Activated CD4-positive, alpha-beta memory T cell treated with anti-CD3 and anti-CD28 coated beads for 36 hours (primary cell): ENCODE data around the gene URI1. TPM values are rescaled to one million over a fixed set of nuclear protein-coding genes. Genes with fewer than 3 reads are reported as not detected.
A peak's percentile ranks its signal among the peaks of the same experiment; 100 is the strongest.

Experiments used
- CTCF ChIA-PET: fragments of 350-600 bp; sonication (Branson Sonifier 250); formaldehyde crosslinking; loops from one replicate; lab custom pipeline; 2021; ENCODE audit warnings: antibody characterized with exemption, inconsistent platforms; lab: Charles Lee
- POLR2A ChIA-PET: fragments of 350-600 bp; sonication (Branson Sonifier 250); formaldehyde crosslinking; loops from one replicate; lab custom pipeline; 2021; ENCODE audit warnings: antibody characterized with exemption; lab: Charles Lee
- DNase-seq: peaks from one replicate; pipeline ENCODE4 v3.0.0-alpha.2; 2020
- H3K27ac Mint-ChIP-seq: one replicate; pipeline ENCODE4 v1.8.0; 2021; ENCODE audit warnings: mixed read lengths
- H3K27me3 Mint-ChIP-seq: one replicate; pipeline ENCODE4 v1.8.0; 2021; ENCODE audit warnings: mixed read lengths
- H3K36me3 Mint-ChIP-seq: one replicate; pipeline ENCODE4 v1.8.0; 2021; ENCODE audit warnings: mixed read lengths
- H3K4me1 Mint-ChIP-seq: one replicate; pipeline ENCODE4 v1.8.0; 2021; ENCODE audit warnings: low read depth, mixed read lengths
- H3K4me3 Mint-ChIP-seq: one replicate; pipeline ENCODE4 v1.8.0; 2021; ENCODE audit warnings: mild to moderate bottlenecking, mixed read lengths
- H3K9me3 Mint-ChIP-seq: one replicate; pipeline ENCODE4 v1.8.0; 2021; ENCODE audit warnings: mixed read lengths
- intact Hi-C: fragments of 100-400 bp; cut with micrococcal nuclease; formaldehyde crosslinking; loops from one replicate; pipeline ENCODE4 v1.15.1; 2023
- total RNA-seq, 2 experiments: library from RNA; stranded (reverse); gene quantifications; one replicate each; pipeline ENCODE4 v1.2.3, GENCODE V29; 2021

Gene URI1
- total RNA-seq, 2 experiments from 2014 or later = 66.9 to 68.5 TPM

GRCh38 chr19:29926031-29926430 lies 16.0 kb upstream of the URI1 start:
- no peak overlapping the region for H3K27ac Mint-ChIP-seq
- DNase-seq = no peak
- no peaks in the 10 kb centered on the region for H3K9me3 Mint-ChIP-seq
- H3K4me3 Mint-ChIP-seq = no peak overlapping the region
- H3K27me3 Mint-ChIP-seq = no peaks in the 10 kb centered on the region
- intact Hi-C loops = no loop called here
- H3K4me1 Mint-ChIP-seq = peaks cover 2% of the 10 kb centered on the region
- CTCF ChIA-PET = no interaction called here
- POLR2A ChIA-PET = no interaction called here
- H3K36me3 Mint-ChIP-seq = no peaks in the 10 kb centered on the region

DNA sequence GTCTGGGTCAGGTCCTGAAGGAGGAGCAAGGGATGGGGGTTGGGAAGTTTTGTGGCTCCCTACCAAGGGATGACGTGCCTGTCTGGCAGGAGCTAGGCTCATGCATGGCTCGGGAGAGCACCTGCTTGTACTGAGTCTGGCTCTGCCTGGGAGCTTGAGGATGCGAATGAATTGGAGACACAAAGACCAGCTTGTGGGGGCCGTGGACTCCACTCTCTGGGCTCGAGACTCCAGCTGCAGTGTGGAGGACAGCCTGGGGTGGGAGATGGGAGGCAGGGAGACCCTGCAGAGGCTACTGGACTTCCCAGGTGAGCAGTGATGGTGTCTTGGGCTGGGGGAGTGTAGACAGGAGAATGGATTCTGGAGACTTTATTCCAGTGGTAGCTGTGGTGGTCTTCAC lies 15.2 kb upstream of the URI1 start:
- Mint-ChIP-seq H3K9me3 (no peaks in the 10 kb centered on the region), H3K4me1 (peaks cover 2% of the 10 kb centered on the region), H3K36me3 (no peaks in the 10 kb centered on the region), H3K27ac (no peak overlapping the region), H3K27me3 (no peaks in the 10 kb centered on the region), H3K4me3 (no peak overlapping the region)
- CTCF ChIA-PET = no interaction called here
- intact Hi-C loops = no loop called here
- DNase-seq = no peak
- POLR2A ChIA-PET = no interaction called here

DNA sequence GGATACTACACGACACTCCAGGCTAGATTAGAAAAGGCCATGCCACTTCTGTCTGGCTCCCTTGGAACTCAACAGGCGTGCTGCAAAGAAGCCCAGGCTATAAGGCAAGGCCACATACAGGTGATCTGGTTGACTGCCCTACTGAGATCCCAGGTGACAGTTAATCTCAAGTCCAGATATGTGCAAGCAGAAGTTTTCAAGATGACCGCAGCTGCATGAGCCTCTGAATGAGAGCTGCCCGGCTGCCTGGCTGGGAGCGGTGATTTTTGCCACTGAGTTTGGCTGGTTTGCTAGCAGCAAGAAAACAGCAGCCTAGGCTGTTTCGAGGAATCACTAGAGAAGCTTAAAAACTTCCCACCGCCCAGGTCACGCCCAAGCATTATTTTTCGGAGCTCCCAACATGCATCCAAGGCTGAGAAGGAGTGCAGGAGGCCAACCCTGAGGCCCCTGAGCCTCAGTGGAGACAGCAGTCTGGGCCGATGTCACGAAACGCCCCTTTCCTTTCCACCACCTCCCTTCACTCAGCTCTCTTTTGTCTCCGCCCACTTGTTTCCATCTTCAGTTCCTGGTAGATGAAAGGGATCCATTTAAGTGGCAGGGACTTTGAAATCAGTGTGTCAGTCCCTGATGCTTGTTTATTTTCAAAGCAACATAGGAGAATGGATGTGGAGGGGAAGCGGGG lies 14.0 kb upstream of the URI1 start:
- no peaks in the 10 kb centered on the region for H3K36me3 Mint-ChIP-seq
- H3K27me3 Mint-ChIP-seq = no peaks in the 10 kb centered on the region
- no peak overlapping the region for H3K27ac Mint-ChIP-seq
- intact Hi-C loops = no loop called here
- H3K4me3 Mint-ChIP-seq = no peak overlapping the region
- no peaks in the 10 kb centered on the region for H3K9me3 Mint-ChIP-seq
- DNase-seq = no peak
- peaks cover 2% of the 10 kb centered on the region for H3K4me1 Mint-ChIP-seq
- POLR2A ChIA-PET = interaction anchor here (1.0 kb wide), 1 partner anchor 13 kb away, joined by 3 read pairs; no protein-coding TSS in a partner anchor
- CTCF ChIA-PET = interaction anchor here (0.6 kb wide), 1 partner anchor 46 kb away, joined by 3 read pairs; no protein-coding TSS in a partner anchor

GRCh38 chr19:29928831-29929230 lies 13.2 kb upstream of the URI1 start:
- H3K4me1 Mint-ChIP-seq = peaks cover 2% of the 10 kb centered on the region
- CTCF ChIA-PET = no interaction called here
- intact Hi-C loops = no loop called here
- H3K36me3 Mint-ChIP-seq = no peaks in the 10 kb centered on the region
- DNase-seq = no peak
- no peak overlapping the region for H3K4me3 Mint-ChIP-seq
- H3K27ac Mint-ChIP-seq = no peak overlapping the region
- no peaks in the 10 kb centered on the region for H3K9me3 Mint-ChIP-seq
- H3K27me3 Mint-ChIP-seq = no peaks in the 10 kb centered on the region
- POLR2A ChIA-PET = interaction anchor here (1.0 kb wide), 1 partner anchor 13 kb away, joined by 3 read pairs; no protein-coding TSS in a partner anchor

GRCh38 chr19:29934257-29934656 lies 7.8 kb upstream of the URI1 start:
- Mint-ChIP-seq H3K9me3 (peaks cover 23% of the 10 kb centered on the region), H3K27me3 (no peaks in the 10 kb centered on the region), H3K36me3 (peaks cover 7% of the 10 kb centered on the region), H3K4me3 (no peak overlapping the region), H3K4me1 (no peaks in the 10 kb centered on the region), H3K27ac (no peak overlapping the region)
- intact Hi-C loops = no loop called here
- ChIA-PET POLR2A (no interaction called here), CTCF (no interaction called here)
- DNase-seq = no peak

DNA sequence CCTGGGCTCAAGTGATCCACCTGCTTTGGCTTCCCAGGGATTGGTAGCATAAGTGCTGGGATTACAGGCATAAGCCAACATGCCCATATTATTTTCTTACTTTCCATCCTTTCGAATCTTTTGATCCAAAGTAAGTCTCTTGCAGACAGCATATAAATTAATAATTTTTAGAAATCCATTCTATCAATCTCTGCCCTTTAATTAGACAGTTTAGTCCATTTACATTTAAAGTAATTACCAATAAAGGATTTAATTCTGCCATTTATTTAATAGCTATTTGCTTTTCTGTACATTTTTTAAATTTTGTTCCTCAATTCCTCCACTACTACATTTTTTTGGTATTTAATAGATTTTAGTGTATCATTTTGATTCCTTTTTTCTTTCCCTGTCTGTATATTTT lies 7.3 kb upstream of the URI1 start:
- no peak for DNase-seq
- Mint-ChIP-seq H3K4me1 (no peaks in the 10 kb centered on the region), H3K36me3 (peaks cover 7% of the 10 kb centered on the region), H3K27ac (no peak overlapping the region), H3K9me3 (peaks cover 23% of the 10 kb centered on the region), H3K4me3 (no peak overlapping the region), H3K27me3 (no peaks in the 10 kb centered on the region)
- intact Hi-C loops = no loop called here
- ChIA-PET CTCF (no interaction called here), POLR2A (no interaction called here)

DNA sequence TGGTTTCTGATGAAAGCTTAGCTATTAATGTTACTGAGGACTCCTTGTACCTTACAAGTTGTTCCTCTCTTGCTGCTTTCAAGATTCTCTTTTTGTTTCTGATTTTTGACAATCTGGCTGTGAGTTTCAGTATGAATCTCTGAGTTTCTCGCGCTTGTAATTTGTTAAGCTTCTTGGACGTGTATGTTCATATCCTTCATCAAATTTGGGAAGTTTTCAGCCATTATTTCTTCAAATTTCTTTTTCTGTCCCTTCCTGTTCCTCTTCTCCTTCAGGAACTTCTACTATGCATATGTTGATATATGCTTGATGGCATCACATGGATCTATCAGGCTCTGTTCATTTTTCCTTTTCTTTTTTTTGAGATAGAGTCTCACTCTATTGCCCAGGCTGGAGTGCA lies 5.6 kb upstream of the URI1 start:
- Mint-ChIP-seq H3K27me3 (no peaks in the 10 kb centered on the region), H3K9me3 (peaks cover 23% of the 10 kb centered on the region), H3K27ac (no peak overlapping the region), H3K4me3 (no peak overlapping the region), H3K36me3 (peaks cover 7% of the 10 kb centered on the region), H3K4me1 (peaks cover 5% of the 10 kb centered on the region)
- no peak for DNase-seq
- intact Hi-C loops = no loop called here
- ChIA-PET CTCF (no interaction called here), POLR2A (no interaction called here)

DNA sequence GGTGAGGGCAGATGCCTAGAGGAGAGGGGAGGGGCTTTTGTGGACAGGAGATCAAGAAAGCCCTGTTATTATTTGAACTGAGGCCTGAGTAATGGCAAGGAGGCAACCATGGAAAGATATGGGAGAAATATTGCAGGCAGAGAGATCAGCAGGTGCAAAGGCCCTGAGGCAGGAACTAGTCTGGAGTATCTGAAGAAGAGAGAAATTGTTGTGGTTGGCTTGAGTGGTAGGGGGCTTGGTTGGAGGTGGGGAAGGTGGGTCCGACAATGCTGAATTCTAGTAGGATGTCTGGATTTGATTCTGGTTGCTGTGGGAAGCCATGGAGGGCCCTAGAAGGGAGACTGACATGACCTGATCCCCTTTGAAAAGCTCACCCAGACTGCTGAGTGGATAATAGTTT lies 2.4 kb upstream of the URI1 start:
- Mint-ChIP-seq H3K27me3 (no peaks in the 10 kb centered on the region), H3K27ac (no peak overlapping the region), H3K4me3 (no peak overlapping the region), H3K36me3 (peaks cover 14% of the 10 kb centered on the region), H3K9me3 (peaks cover 21% of the 10 kb centered on the region), H3K4me1 (peaks cover 18% of the 10 kb centered on the region)
- intact Hi-C loops = loop anchor here (5.0 to 10.0 kb wide), 3 partner anchors 38 to 1275 kb away; partner anchors contain the start of gene POP4
- ChIA-PET POLR2A (no interaction called here), CTCF (no interaction called here)
- DNase-seq = no peak

GRCh38 chr19:29940971-29941585 lies 961 bp upstream of the URI1 start:
- POLR2A ChIA-PET = interaction anchor here (0.6 to 2.0 kb wide), 3 partner anchors 13 to 225 kb away, joined by 3 to 8 read pairs (median 3); no protein-coding TSS in a partner anchor
- no peak overlapping the region for H3K27ac Mint-ChIP-seq
- peaks cover 13% of the 10 kb centered on the region for H3K9me3 Mint-ChIP-seq
- peaks cover 13% of the 10 kb centered on the region for H3K36me3 Mint-ChIP-seq
- DNase-seq = no peak
- peak overlapping the region; percentile 74 for H3K4me3 Mint-ChIP-seq
- CTCF ChIA-PET = interaction anchor here (0.7 to 2.3 kb wide), 5 partner anchors 19 to 225 kb away, joined by 3 to 11 read pairs (median 3); no protein-coding TSS in a partner anchor
- no peaks in the 10 kb centered on the region for H3K27me3 Mint-ChIP-seq
- peaks cover 30% of the 10 kb centered on the region for H3K4me1 Mint-ChIP-seq
- intact Hi-C loops = loop anchor here (5.0 to 10.0 kb wide), 3 partner anchors 36 to 1274 kb away; partner anchors contain the start of gene POP4

- CTCF ChIA-PET = interaction anchor here (0.6 to 2.3 kb wide), 10 partner anchors 21 to 332 kb away, joined by 3 to 11 read pairs (median 3); no protein-coding TSS in a partner anchor
- peaks cover 43% of the 10 kb centered on the region for H3K4me1 Mint-ChIP-seq
- POLR2A ChIA-PET = interaction anchor here (1.0 to 2.0 kb wide), 3 partner anchors 98 to 337 kb away, joined by 3 to 8 read pairs (median 3); partner anchors contain the start of gene POP4
- H3K4me3 Mint-ChIP-seq = peak overlapping the region; percentile 98
- peaks cover 8% of the 10 kb centered on the region for H3K36me3 Mint-ChIP-seq
- peak; percentile 81 for DNase-seq
- H3K27me3 Mint-ChIP-seq = no peaks in the 10 kb centered on the region
- intact Hi-C loops = loop anchor here (2.0 to 10.0 kb wide), 4 partner anchors 35 to 1272 kb away; partner anchors contain the start of gene POP4
- H3K9me3 Mint-ChIP-seq = no peaks in the 10 kb centered on the region
- H3K27ac Mint-ChIP-seq = peak overlapping the region; percentile 94
Observed at GRCh38 chr19:29942404-29943261, 594 bp downstream of the URI1 start.

- no peaks in the 10 kb centered on the region for H3K27me3 Mint-ChIP-seq
- H3K4me1 Mint-ChIP-seq = peaks cover 53% of the 10 kb centered on the region
- H3K27ac Mint-ChIP-seq = peak overlapping the region; percentile 94
- intact Hi-C loops = loop anchor here (2.0 to 10.0 kb wide), 6 partner anchors 34 to 1271 kb away; partner anchors contain the start of gene POP4
- no peak for DNase-seq
- peaks cover 2% of the 10 kb centered on the region for H3K9me3 Mint-ChIP-seq
- POLR2A ChIA-PET = no interaction called here
- CTCF ChIA-PET = interaction anchor here (1.4 kb wide), 1 partner anchor 22 kb away, joined by 4 read pairs; no protein-coding TSS in a partner anchor
- peaks cover 11% of the 10 kb centered on the region for H3K36me3 Mint-ChIP-seq
- H3K4me3 Mint-ChIP-seq = peak overlapping the region; percentile 98
Observed at GRCh38 chr19:29943615-29944014, 1.6 kb downstream of the URI1 start.
